NCI-H82 (cell line): Measurements from ENCODE around the gene RABAC1.
"Not testable (repeated sequence)": the region's sequence is repeated elsewhere in the genome, so short reads cannot be mapped to it uniquely, and the experiment has no call there.

Experiments used
- DNase-seq: peaks from one replicate; lab custom pipeline; 2025; lab: John Stamatoyannopoulos, UW

Gene RABAC1

GRCh38 chr19:41915021-41915775, 43.9 kb downstream of the RABAC1 start:
- no peak for DNase-seq

DNA sequence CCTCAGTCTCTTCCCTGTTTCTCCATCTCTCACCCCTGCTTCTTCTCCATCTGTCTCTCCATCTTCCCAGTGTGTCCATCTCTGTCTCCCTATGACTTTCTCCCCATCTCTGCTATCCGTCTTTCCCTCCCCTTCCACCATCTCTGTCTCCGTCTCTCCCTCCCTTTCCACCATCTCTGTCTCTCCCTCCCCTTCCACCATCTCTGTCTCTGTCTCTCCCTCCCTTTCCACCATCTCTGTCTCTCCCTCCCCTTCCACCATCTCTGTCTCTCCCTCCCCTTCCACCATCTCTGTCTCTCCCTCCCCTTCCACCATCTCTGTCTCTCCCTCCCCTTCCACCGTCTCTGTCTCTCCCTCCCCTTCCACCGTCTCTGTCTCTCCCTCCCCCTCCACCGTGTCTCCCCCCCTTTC, 44.7 kb downstream of the RABAC1 start:
- not testable (repeated sequence) for DNase-seq

- no peak for DNase-seq
Measured at GRCh38 chr19:41913538-41914423, 45.3 kb downstream of the RABAC1 start.

DNA sequence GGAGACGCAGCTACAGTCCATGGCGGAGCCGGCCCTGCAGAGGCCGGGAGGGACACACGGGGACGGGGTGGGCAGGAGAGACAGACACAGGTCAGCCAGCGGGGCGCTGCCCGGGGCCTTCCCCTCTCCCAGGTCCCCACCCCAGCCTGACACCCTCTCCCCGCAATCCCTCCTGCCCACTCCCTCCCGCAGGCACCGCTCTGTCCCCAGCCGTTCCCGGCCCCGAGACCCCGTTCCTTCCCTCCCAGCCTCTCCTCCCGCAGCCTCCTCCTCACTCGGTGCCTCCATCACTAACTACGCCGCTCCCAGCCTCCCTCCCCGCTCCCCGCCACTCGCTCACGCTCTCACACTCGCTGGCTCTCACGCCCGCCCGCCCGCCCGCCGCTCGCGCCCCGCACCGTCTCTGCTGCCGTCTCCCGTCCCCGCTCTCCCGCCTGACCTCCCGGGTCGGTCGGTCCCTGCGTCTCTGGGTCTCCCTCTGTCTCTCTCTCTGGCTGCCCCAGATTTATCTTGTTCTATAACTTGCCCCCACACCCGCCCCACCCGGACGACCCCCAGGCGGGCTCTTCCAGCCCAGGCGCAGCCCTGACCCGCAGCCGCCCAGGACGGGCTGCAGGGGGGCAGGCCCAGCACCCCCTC, 46.1 kb downstream of the RABAC1 start:
- DNase-seq = no peak

DNA sequence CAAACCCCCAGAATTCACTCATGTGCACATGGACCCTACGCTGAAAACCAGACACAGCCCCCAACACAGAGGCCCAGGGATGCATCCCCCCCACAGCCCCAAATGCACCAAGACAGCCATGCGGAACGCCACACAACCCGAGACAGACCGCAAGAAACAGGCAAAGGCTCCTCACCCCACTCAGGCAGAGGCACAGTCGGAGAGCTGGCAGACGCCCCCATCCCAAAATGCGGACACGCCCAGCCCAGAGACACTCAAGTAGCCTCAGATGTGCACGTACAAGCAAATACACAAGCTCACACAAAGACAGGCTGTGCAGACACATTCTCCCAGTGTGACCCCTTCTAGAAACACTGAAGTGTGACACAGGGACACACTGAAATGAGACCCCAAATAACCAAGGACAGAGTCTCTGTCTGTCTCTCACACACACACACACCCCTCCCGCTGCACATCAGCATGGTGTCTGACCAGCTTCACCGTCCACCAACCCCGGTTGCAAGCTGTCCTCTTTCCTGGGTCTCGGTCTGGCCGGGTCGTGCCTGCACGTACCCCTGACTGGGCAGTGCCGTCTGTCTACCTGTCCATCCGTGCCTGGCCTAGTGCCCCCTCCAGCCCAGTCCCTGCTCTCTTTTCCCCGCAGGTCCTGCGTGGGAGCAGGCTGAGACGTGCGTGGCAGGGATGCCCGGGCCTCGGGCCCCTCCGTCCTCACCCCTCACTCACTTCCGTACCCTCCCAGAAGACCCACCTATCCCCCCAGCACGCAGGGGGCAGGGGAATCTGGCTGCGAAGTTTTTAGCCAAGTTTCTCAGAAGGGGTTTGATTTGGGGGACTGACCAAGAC, 47.0 kb downstream of the RABAC1 start:
- DNase-seq = no peak

- DNase-seq = no peak
Measured at GRCh38 chr19:41910992-41911888, 47.9 kb downstream of the RABAC1 start.

- DNase-seq = no peak
Measured at GRCh38 chr19:41910240-41910991, 48.7 kb downstream of the RABAC1 start.

- no peak for DNase-seq
Measured at GRCh38 chr19:41909706-41910105, 49.4 kb downstream of the RABAC1 start.

GRCh38 chr19:41908724-41909464, 50.2 kb downstream of the RABAC1 start:
- DNase-seq = no peak

DNA sequence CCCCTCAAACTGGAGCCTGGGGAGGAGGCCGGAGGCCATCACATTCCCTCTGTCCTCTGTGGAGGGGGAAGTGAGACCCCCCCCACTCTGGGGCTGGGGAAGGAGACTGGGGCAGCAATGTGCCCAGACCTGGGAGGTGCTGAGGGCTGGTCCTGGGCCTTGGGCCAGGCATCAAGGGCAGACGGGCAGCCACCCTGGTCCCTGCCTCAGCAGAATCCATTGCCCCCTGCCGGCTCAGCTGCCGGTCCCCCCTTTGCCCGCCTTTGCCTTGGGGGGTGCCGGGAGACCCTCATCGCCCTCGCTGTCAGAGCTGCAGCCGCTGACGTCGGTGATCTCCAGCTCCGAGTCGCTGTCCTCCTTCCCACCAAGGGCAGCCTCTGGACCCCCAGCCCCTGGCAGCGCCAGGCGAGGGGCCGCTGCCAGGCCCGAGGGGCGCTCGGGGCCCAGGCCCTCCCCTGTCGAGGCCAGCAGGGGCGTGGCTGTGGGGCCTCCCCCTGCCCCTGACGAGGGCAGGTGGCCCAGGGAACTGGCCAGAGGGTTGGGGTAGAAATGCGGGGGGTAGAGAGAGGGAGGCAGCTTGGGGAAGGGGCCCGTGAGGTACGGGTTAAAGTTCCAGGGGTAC, 51.0 kb downstream of the RABAC1 start:
- no peak for DNase-seq

DNA sequence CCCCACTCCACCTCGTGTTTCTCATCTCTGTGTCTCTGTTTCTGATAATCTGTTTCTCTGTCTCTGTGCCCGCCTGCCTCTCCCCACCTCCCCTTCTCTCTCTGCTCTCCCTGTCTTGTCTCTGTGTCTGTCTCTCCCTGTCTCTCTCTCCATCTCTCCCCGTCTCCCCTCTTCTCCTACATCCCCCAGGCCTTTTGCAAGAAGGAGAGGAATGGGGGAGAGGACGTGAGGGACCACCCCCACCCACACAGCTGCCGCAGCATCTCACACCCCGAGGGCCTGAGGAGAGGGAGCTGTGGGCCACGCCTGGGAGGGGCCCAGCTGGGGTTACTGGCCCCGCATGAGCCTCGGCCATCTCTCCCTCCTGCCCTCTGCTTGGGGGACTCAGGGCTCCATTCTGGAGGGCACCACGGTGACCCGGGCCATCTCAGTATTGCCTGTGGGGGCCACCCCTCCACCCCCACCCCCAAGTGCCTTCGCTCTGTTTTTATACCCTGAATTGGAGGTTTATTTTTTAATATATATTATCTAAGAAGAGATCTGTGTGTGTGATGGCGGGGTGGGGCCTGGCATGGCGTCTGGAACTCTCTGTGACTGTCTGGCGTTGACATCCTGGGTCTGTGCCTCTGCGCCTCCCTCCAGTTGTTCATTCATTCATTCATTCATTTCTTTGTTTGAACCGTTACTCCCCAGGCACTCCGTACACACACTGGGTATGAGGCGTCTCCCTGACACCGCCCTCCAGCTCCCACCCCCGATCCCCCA, 52.0 kb downstream of the RABAC1 start:
- no peak for DNase-seq
